Hepatic stellate cell (primary cell): ENCODE measurements around the gene FAM13A.
"Not testable (repeated sequence)": the region's sequence is repeated elsewhere in the genome, so short reads cannot be mapped to it uniquely, and the experiment has no call there.

Experiments used
- DNase-seq: peaks from one replicate; pipeline ENCODE4 v3.0.0; 2011; ENCODE audit warnings: low spot score

FAM13A gene

GRCh38 chr4:89042055-89042454 is 14.9 kb downstream of the FAM13A start:
- no peak for DNase-seq

- no peak for DNase-seq
Measured at GRCh38 chr4:89039730-89040338, 17.2 kb downstream of the FAM13A start.

GRCh38 chr4:89036535-89036934 is 20.4 kb downstream of the FAM13A start:
- no peak for DNase-seq

- DNase-seq = no peak
Measured at GRCh38 chr4:89031272-89031671, 25.7 kb downstream of the FAM13A start.

GRCh38 chr4:89029591-89029990 is 27.4 kb downstream of the FAM13A start:
- DNase-seq = no peak

GRCh38 chr4:89026542-89026941 is 30.4 kb downstream of the FAM13A start:
- DNase-seq = no peak

GRCh38 chr4:89024051-89024675 is 32.8 kb downstream of the FAM13A start:
- peak; percentile 35 for DNase-seq

GRCh38 chr4:89023140-89023539 is 33.8 kb downstream of the FAM13A start:
- no peak for DNase-seq

GRCh38 chr4:89022426-89023128 is 34.4 kb downstream of the FAM13A start:
- DNase-seq = no peak

- no peak for DNase-seq
Measured at GRCh38 chr4:89021684-89022083, 35.3 kb downstream of the FAM13A start.

- DNase-seq = no peak
Measured at GRCh38 chr4:89021062-89021461, 35.9 kb downstream of the FAM13A start.

GRCh38 chr4:89014897-89015296 is 42.1 kb downstream of the FAM13A start:
- DNase-seq = not testable (repeated sequence)

- DNase-seq = no peak
Measured at GRCh38 chr4:89009761-89010369, 47.1 kb downstream of the FAM13A start.

GRCh38 chr4:89009115-89009514 is 47.9 kb downstream of the FAM13A start:
- DNase-seq = no peak

GRCh38 chr4:89008166-89008565 is 48.8 kb downstream of the FAM13A start:
- no peak for DNase-seq

- no peak for DNase-seq
Measured at GRCh38 chr4:89007338-89007939, 49.5 kb downstream of the FAM13A start.

GRCh38 chr4:89006307-89006706 is 50.7 kb downstream of the FAM13A start:
- DNase-seq = no peak

GRCh38 chr4:89005066-89005465 is 51.9 kb downstream of the FAM13A start:
- not testable (repeated sequence) for DNase-seq

- DNase-seq = no peak
Measured at GRCh38 chr4:89001647-89002445, 55.1 kb downstream of the FAM13A start.

- peak; percentile 6 for DNase-seq
Measured at GRCh38 chr4:89000844-89001360, 56.1 kb downstream of the FAM13A start.

- no peak for DNase-seq
Measured at GRCh38 chr4:89000382-89000781, 56.6 kb downstream of the FAM13A start.
